ENCODE measurements around the gene AAMDC.
A peak's percentile ranks its signal among the peaks of the same experiment; 100 is the strongest.

The AAMDC gene

DNA sequence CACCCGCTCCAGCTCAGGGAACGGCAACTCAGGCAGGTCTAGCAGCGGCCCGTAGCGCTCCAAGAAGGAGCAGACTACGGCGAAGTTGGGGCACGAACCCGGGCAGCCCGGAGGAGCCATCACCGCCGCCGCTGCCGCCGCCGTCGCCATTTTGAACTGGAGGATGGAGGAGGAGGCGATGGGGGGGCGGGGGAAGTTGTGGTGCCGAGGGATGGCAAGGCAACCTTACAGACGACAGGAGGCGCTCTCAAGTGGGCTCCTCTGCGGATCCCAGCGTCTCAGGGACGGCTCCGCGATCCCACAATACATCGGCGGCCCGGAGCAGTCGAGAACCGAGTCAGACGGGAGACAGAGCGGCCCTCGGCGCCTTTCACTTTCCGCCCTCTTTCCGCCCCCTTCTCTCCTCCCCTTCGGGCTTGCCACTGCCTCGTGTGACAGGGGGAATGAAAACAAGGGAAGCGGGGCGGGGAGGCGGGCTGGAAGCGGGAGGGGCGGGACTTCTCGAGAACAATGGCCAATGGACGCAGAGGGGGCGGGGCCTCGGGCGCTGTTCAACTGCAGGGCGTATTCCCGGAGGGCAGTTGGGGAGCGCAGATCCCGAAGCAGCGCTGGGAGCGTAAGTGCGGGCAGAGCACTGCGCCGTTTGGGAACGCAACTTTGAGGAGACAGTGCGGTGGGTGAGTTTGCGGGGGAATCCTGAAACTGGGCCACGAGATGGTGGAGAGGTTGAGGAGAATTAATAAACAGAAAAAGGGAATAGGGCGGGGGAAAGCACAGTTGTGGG lies at the start of gene AAMDC, which contains the start of gene RSF1:
Gene AAMDC (plus strand): TSS at position 580 of the 784 bp plus-strand sequence. CDS start 21,353 bp downstream, outside the sequence.
Gene RSF1 (minus strand): TSS at position 158 of the 784 bp plus-strand sequence. CDS start 8 bp downstream, at position 150.
- peak; percentile 88 for DNase-seq (ENCODE audit: insufficient read length, low spot score)
- peak; percentile 94 for FAIRE-seq

DNA sequence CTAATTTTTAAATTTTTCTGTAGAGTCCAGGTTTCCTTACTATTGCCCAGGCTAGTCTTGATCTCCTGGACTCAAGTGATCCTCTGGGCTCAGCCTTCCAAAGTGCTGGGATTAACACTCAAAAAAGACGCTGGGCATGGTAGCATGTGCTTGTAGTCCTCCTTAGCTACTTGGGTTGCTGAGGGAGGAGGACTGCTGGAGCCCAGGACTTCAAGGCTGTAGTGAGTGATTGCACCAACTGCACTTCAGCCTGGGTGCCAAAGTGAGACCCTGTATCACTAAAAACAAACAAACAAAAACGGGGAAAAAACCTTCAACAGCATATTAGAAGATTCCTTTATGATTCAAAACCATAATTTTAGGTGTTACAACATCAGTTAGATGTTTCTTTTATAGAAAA lies 45.0 kb upstream of the AAMDC start:
- FAIRE-seq (no peak), DNase-seq (ENCODE audit: insufficient read length, low spot score) (no peak)

DNA sequence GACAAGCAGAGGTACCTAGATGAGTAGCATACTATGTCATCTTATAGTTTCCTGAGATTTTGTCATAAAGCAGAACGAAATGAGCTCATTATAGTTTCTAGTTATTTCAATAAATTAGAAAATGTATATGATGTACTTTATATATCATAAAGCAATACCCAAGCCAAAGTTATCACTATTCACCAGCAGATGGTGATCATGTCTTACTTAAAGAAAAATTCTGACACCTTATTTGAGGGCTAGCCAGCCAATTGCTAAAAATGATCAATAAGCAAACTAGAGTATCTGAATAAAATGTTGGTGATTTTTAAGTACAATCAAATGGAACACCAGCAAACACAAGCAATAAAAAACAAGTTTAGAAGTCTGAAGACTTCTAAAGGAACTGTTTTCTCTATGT lies 44.5 kb upstream of the AAMDC start:
- FAIRE-seq (peak; percentile 83), DNase-seq (ENCODE audit: insufficient read length, low spot score) (no peak)

DNA sequence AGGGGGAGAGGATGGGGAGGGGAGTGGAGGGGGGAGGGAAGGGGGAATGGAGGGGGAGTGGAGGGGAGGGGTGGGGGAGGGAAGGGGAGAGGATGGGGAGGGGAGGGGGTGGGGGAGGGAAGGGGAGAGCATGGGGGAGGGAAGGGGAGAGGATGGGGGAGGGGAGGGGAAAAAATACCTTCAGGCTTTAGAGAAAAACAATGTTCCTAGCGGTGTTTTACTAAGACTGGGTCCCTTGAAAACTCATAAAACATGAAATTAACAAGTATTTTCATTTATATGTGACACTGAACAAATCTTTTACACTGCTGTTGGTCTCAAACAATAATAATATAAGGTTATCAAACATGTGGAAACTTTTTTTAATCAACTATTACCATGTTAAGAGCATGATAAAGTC lies 42.8 kb upstream of the AAMDC start:
- DNase-seq (ENCODE audit: insufficient read length, low spot score): no peak
- no peak for FAIRE-seq

DNA sequence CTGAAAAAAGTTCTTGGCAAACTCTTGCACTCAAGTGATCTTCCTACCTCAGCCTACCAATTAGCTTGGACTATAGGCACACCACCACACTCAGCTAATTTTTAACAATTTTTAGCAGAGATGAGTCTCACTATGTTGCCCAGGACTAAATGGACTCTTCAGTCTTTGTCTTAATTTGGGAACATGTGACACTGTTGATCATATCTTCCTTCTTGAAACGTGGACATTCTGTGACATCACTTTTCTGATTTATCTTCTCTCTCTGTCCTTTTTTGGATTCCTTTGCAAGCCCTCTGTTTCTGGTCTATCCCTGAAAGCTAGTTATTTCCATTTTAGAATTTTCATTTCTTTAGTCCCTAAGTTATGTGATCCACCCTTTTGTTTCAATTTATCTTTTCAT lies 42.4 kb upstream of the AAMDC start:
- DNase-seq (ENCODE audit: insufficient read length, low spot score) (no peak), FAIRE-seq (no peak)

DNA sequence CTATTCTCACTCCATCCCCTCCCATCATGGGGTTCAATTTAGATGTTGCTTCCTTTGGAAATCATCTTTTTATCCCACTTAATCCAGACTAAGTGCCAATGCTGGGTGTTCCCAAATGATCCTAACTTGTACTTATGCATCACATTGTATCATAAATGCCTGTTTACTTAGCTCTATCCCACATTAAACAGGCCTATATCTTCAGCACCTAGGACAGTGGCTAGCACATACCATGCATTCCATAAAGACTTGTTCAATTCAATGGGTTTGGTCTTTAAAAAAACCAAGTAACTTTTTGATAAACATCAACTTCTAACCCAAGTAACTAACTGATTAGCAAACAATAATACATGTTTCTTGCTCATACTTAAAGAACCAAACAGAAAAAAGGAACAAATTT lies 41.0 kb upstream of the AAMDC start:
- DNase-seq (ENCODE audit: insufficient read length, low spot score) (no peak), FAIRE-seq (no peak)

DNA sequence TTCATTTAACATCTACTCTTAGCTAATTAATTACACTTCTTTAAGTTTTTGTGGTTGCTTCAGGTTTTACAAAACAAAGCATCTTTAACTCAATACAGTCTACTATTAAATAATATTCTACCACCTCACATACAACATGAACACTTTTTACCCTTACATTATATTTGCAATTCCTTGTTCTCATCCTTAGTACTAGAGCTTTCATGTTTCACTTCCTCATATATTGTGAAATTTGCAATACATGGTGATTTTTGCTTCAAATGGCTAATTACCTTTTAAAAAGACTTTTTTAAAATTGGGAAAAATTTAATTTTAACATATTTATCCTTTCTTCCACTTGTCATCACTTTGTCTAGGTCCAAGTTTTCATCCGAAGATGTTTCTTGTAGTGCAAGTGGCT lies 37.9 kb upstream of the AAMDC start:
- DNase-seq (ENCODE audit: insufficient read length, low spot score) (no peak), FAIRE-seq (peak; percentile 28)

DNA sequence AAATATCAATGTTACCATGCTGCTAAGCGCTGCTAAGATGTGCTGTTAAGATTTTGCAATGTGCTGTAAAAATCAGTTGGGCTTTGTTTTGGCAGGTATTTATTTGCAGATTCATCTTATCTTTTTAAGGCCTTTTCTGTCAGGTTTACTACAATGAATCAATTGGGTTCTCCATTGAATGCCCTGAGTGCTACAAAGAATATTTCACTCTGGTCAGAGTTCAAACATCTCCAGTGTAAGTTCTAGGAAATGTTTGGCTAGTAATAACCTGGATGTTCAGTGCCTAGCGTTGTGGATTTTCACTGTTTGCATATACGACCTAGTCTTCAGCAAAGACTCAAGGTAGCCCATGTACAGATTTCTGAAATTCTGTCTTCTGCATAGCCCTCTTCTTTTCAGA lies 36.4 kb upstream of the AAMDC start:
- DNase-seq (ENCODE audit: insufficient read length, low spot score) (no peak), FAIRE-seq (no peak)

DNA sequence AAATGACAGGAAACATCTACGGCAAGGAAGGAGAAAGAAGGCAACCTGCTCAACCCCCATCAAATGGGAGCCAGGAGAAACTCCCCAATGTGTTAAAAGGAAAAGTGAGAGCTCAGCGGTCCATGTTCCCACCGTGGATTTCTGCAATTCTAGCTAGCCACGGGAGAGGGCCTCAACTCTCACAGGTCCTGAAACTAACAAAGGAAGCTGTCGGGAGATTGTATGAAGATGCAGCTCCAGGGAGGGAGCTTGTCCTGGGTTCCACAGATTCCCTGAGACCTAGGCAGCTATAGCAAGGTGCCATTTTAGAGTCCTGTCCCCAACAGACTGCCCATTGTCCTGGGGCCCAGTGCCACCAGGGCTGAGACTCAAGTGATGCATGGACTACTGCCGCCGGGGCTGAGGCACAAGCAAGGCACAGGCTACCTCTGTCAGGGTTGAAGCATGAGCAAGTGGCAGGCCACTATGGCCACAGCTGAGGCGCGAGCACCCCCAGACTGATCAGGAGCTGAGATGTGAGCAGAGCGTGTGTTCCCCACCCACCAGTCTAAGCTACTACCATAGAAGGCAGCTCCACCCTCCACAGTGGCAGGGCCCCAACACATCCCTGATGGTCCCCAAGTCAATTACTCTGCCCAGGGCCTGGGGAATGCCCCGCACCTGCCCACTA lies 31.7 kb upstream of the AAMDC start:
- FAIRE-seq (no peak), DNase-seq (ENCODE audit: insufficient read length, low spot score) (no peak)

DNA sequence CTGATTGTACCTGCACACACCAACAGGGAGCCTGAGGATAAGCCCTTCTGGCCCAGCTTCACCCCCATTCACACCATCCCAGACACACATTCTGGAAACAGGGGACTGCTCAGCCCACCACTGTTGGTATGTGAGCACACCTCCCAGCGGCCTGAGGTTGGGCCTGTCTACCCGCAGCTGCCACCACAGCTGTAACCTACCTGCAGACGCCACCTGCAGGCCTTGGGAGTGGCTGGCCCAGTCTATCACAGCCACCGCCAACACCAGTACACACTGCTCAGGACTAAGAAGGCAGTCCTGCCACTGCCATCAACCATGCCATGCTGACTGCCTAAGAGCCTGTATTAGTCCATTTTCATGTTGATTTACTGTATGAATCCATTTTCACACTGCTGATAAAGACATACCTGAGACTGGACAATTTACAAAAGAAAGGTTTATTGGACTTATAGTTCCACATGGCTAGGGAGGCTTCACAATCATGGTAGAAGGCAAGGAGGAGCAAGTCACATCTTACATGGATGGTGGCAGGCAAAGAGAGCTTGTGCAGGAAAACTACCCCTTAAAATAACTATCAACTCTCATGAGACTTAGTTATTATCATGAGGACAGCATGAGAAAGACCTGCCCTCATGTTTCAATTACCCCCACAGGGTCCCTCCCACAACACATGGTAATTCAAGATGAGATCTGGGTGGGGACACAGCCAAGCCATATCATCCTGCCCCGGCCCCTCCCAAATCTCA lies 31.0 kb upstream of the AAMDC start:
- FAIRE-seq (no peak), DNase-seq (ENCODE audit: insufficient read length, low spot score) (no peak)

DNA sequence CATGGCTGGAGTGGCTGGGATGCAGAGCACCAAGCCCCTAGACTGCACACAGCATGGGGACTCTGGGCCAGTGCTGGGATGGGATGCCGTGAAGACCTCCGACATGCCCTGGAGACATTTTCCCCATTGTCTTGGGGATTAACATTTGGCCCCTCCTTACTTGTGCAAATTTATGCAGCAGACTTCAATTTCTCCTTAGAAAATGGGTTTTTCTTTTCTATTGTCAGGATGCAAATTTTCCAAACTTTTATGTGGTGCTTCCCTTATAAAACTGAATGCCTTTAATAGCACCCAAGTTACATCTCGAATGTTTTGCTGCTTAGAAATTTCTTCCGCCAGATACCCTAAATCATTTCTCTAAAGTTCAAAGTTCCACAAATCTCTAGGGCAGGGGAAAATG lies 29.6 kb upstream of the AAMDC start:
- FAIRE-seq: no peak
- no peak for DNase-seq (ENCODE audit: insufficient read length, low spot score)

DNA sequence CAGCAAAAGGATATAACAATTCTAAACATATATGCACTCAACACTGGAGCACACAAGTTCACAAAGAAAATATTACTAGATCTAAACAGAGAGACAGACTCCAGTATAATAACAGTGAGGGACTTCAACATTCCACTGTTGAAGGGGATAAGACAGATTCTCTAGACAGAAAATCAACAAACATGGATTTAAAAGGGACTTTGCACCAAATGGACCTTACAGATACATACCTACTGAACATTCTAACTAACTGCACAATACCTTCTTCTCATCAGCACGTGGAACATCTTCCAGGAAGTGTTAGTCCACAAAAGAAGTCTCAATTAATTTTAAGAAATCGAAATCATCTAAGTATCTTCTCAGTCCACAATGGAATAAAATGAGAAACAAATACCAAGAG lies 27.0 kb upstream of the AAMDC start:
- DNase-seq (ENCODE audit: insufficient read length, low spot score): no peak
- FAIRE-seq: no peak

DNA sequence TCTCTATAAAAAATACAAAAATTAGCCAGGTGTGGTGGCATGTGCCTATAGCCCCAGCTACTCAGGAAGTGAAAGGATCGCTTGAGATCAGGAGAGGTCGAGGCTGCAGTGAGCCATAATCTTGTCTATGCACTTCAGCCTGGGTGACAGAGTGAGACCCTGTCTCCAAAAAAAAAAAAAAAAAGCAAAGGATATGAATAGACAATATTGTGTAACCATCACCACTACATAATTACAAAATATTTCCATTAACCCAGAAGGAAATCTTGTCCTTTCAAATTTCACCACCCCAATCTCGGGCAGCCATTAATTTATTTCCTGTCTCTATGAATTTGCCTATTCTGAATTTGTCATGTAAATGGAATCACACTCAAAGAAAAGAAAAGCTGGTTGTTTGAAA lies 21.6 kb upstream of the AAMDC start:
- FAIRE-seq: no peak

DNA sequence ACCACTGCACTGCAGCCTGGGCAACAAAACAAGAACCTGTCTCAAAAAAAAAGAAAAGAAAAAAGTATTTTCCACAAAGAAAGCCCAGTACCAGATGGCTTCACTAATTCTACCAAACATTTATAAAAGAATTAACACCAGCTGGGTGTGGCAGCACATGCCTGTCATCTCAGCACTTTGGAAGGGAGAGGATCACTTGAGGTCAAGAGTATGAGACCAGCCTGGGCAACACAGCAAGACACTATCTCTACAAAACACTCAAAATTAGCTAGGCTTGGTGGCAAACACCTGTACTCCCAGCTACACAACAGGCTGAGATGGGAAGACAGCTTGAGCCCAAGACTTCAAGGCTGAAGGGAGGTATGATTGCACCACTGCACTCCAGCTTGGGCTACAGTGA lies 20.5 kb upstream of the AAMDC start:
- FAIRE-seq: no peak
- DNase-seq (ENCODE audit: insufficient read length, low spot score): no peak

More for the DNA sequence above, 21.6 kb upstream of the AAMDC start:
- no peak for DNase-seq (ENCODE audit: insufficient read length, low spot score)

DNA sequence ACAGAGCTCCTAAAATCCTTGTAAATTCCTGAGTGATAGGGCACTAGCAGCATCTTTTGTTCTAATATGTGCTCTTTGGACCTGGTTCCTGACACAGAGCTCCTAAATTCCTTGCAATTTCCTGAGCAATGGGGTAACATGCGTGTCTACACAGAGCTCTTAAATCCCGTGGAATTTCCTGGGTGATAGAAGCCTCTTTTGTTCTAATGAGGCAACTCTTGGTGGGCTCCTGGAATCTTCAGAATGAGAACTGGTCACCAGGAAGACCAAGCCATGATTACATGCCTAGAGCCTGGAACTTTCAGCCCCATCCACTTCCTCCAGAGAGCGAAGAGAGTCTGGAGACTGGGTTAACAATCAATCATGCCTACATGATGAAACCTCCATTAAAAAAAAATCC lies 19.5 kb upstream of the AAMDC start:
- DNase-seq (ENCODE audit: insufficient read length, low spot score) (no peak), FAIRE-seq (no peak)

DNA sequence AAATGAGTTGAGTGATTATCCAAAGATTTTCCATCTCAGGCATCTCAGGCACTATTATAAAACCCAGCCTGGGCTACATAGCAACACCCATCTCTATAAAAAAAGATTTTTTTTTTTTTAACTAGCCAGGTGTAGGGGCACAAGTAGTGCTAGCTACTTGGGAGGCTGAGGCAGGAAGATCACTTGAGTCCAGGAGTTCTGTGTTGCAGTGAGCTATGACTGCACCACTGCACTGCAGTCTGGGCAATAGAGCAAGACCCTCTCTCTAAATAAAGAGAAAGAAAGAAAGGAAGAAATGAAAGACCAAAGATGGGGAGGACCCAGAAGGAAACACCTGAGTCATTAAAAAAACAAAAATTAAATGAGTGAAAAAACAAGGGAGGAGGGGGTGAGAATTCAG lies 14.5 kb upstream of the AAMDC start:
- FAIRE-seq (no peak), DNase-seq (ENCODE audit: insufficient read length, low spot score) (no peak)

DNA sequence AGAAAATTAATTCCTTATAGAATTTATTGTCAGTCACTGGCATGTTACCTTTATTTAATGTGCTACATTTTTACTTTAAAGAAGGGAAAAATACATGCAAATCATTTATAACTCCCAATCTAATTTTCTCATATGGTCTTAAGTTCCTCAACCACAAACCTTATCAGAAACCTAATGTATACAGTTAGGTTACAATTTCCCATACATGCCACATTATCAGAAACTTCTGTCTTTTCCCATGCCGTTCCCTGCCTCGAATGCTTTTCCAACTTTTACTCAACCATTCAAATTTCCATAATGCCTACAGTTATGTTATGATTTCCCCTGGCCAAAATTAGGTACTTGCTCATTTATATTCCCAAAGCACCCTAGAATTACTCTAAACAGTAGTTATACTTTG lies 14.0 kb upstream of the AAMDC start:
- FAIRE-seq: no peak
- no peak for DNase-seq (ENCODE audit: insufficient read length, low spot score)

DNA sequence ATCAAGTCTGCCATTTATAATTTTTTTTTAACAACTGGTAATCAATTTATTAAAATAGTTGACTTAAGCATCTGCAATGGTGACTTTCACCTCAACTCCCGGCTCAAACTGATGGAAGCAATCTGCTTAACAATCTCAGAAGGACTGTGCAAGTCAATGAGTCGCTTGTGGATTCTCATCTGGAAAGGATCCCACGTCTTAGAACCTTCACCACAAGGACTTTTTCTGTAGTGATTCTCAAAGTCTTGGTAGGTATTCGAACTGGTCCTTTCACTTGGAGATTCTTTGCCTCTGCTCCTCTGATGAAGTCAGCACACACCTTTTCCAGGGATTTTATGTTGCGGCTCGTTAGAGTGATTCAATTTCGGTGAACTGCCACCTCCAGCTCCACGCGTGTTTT lies 7.7 kb upstream of the AAMDC start:
- FAIRE-seq: no peak
- no peak for DNase-seq (ENCODE audit: insufficient read length, low spot score)

DNA sequence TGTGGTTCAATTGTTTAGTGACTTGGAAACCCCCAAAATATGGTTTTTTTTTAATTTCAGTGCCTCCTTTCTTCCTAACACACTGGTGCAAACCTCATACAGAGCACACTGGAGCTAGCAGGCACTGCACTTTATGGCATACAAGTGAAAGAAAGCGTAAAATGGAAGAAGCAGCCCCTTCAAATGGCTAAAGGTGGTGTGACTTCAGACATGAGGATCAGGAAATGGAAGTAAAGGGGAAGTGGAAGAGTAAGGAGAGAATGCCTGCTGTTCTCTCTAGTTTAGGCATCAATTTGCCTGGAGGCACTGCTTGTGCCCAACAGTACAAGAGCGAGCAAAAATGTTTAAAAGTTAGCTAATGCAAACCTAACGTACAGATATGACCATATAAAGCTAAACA lies 6.1 kb upstream of the AAMDC start:
- no peak for FAIRE-seq

DNA sequence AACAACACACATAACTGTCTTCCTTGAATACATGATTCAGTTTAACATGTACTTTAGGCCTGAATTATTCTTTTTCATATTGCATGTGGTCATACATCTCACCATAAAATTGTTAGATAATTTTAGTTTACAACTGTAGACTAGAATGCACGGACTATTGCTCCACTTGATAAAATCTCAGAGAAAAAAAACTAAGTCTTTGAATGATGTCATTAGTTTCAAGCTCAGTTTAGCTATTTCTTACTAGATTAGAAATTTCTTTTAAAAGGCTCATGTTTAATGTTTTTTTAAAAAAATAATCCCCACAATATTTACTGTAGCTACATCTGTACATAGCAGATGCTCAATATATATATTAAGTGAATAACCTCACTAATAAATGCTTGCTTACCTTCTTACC lies 5.5 kb upstream of the AAMDC start:
- DNase-seq (ENCODE audit: insufficient read length, low spot score): no peak
- FAIRE-seq: no peak

More for the DNA sequence above, 6.1 kb upstream of the AAMDC start:
- no peak for DNase-seq (ENCODE audit: insufficient read length, low spot score)

DNA sequence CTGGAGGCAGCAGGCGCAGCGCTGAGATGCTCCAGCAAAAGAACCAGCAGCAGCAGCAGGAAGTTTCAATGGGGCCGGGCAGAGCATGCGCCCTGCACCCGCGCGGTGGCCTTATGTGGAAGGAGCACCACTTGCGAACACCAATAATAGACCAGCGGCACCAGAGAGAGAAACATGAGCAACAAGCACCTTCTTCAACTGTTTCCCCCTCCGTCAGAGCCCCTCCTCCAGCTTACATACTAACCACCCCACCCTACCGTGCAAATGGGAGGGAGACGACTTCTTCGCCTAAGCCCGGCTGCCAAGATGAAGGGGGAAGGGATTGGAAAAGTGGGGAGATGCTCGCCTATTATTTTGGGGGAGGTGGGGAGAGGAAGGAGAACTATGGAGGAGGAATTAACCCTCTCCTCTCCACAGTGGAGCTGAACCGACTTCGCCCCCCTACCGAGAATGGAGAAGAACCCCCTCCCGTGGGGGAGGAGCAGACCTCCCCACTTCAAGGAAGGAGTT lies 1.5 kb upstream of the AAMDC start:
- FAIRE-seq (peak; percentile 88), DNase-seq (ENCODE audit: insufficient read length, low spot score) (peak; percentile 51)
